ENCODE results near the gene ROGDI.

Gene ROGDI

GRCh38 chr16:4783251-4783950, 19.0 kb downstream of the ROGDI start:
- H3K23ac ChIP-seq (ENCODE audit: low read length in 2 of 2): no peak overlapping the region
- 92% methylated on average over 25 of the region's 25 CpGs for WGBS
- H2BK120ac ChIP-seq (ENCODE audit: low read depth, low read length): no peak overlapping the region
- no peaks in the 10 kb centered on the region for H3K36me3 ChIP-seq (ENCODE audit: control insufficient read depth in 1 of 2, insufficient read depth in 2 of 2, low read depth in 1 of 2, low read length in 2 of 2)
- no peaks in the 10 kb centered on the region for H3K79me1 ChIP-seq (replicated peaks; ENCODE audit: low read length, poor library complexity, severe bottlenecking)
- DNase-seq: no peak
- no peak overlapping the region for H2BK5ac ChIP-seq (ENCODE audit: low read depth, low read length, poor library complexity, severe bottlenecking)
- H3K9me3 ChIP-seq (ENCODE audit: control insufficient read depth, low read length): no peaks in the 10 kb centered on the region
- no peak overlapping the region for H2BK15ac ChIP-seq (ENCODE audit: low read depth, poor library complexity, severe bottlenecking)
- peaks cover 0 to 12% of the 10 kb centered on the region in 2 experiments for H3K27me3 ChIP-seq (ENCODE audit: control insufficient read depth in 1 of 2, insufficient read depth in 1 of 2, low read length in 2 of 2)
- H2AK5ac ChIP-seq (ENCODE audit: low read length, severe bottlenecking): no peak overlapping the region
- H3K9ac ChIP-seq (ENCODE audit: low read length): no peak overlapping the region
- H3K18ac ChIP-seq (ENCODE audit: low read depth in 1 of 2, low read length in 2 of 2): no peak overlapping the region
- no peak overlapping the region for H2AFZ ChIP-seq (ENCODE audit: low read depth, low read length)
- H4K8ac ChIP-seq (ENCODE audit: low read length): no peak overlapping the region
- no peak overlapping the region for H3K14ac ChIP-seq (ENCODE audit: low read length in 2 of 2)
- no peak overlapping the region for H3K4me2 ChIP-seq (ENCODE audit: low read length, poor library complexity, severe bottlenecking)
- peaks cover 3% of the 10 kb centered on the region for H3K4me1 ChIP-seq (ENCODE audit: control insufficient read depth, insufficient read depth, low read depth, low read length)
- no peak overlapping the region for H3K27ac ChIP-seq (ENCODE audit: low read length, poor library complexity, severe bottlenecking)
- H2BK12ac ChIP-seq (ENCODE audit: low read length in 2 of 2): no peak overlapping the region
- no peak overlapping the region for H4K91ac ChIP-seq (ENCODE audit: low read length)
- no peak overlapping the region for H3K4me3 ChIP-seq (ENCODE audit: insufficient read depth in 1 of 2, low read depth in 1 of 2, low read length in 2 of 2)
- no peak overlapping the region for H3K4ac ChIP-seq (ENCODE audit: low read depth in 1 of 2, low read length in 2 of 2)

DNA sequence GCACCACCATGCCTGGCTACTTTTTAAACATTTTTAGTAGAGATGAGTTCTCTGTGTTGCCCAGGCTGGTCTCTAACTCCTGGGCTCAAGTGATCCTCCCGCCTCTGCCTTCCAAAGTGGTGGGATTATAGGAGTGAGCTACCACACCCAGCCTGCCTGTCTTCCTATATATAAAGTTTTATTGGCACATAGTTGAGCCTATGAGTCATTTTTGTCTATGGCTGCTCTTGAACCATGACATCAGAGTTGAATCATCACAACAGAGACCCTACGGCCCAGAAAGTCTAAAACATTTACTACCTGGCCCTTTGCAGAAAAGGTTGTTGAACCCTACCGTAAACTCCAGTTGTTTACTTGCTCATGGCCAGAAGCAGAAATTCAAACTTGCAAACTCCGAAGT, 22.2 kb downstream of the ROGDI start:
- 72% methylated on average over 4 of the region's 4 CpGs for WGBS
- Histone ChIP-seq H3K36me3 (ENCODE audit: control insufficient read depth in 1 of 2, insufficient read depth in 2 of 2, low read depth in 1 of 2, low read length in 2 of 2) (no peaks in the 10 kb centered on the region), H2BK15ac (ENCODE audit: low read depth, poor library complexity, severe bottlenecking) (no peak overlapping the region), H3K27ac (ENCODE audit: low read length, poor library complexity, severe bottlenecking) (no peak overlapping the region), H3K9ac (ENCODE audit: low read length) (no peak overlapping the region), H3K4ac (ENCODE audit: low read depth in 1 of 2, low read length in 2 of 2) (no peak overlapping the region), H2AK5ac (ENCODE audit: low read length, severe bottlenecking) (no peak overlapping the region), H2BK12ac (ENCODE audit: low read length in 2 of 2) (no peak overlapping the region), H2BK5ac (ENCODE audit: low read depth, low read length, poor library complexity, severe bottlenecking) (no peak overlapping the region), H2BK120ac (ENCODE audit: low read depth, low read length) (no peak overlapping the region), H3K18ac (ENCODE audit: low read depth in 1 of 2, low read length in 2 of 2) (no peak overlapping the region), H3K14ac (ENCODE audit: low read length in 2 of 2) (no peak overlapping the region), H3K4me3 (ENCODE audit: insufficient read depth in 1 of 2, low read depth in 1 of 2, low read length in 2 of 2) (no peak overlapping the region), H3K79me1 (replicated peaks; ENCODE audit: low read length, poor library complexity, severe bottlenecking) (no peaks in the 10 kb centered on the region), H4K91ac (ENCODE audit: low read length) (no peak overlapping the region), H2AFZ (ENCODE audit: low read depth, low read length) (no peak overlapping the region), H3K27me3 (ENCODE audit: control insufficient read depth in 1 of 2, insufficient read depth in 1 of 2, low read length in 2 of 2) (peaks cover 0 to 5% of the 10 kb centered on the region in 2 experiments), H3K23ac (ENCODE audit: low read length in 2 of 2) (no peak overlapping the region), H3K4me1 (ENCODE audit: control insufficient read depth, insufficient read depth, low read depth, low read length) (no peaks in the 10 kb centered on the region), H3K9me3 (ENCODE audit: control insufficient read depth, low read length) (no peaks in the 10 kb centered on the region), H3K4me2 (ENCODE audit: low read length, poor library complexity, severe bottlenecking) (no peak overlapping the region), H4K8ac (ENCODE audit: low read length) (no peak overlapping the region)
- DNase-seq: no peak

- no peaks in the 10 kb centered on the region for H3K79me1 ChIP-seq (replicated peaks; ENCODE audit: low read length, poor library complexity, severe bottlenecking)
- H3K14ac ChIP-seq (ENCODE audit: low read length in 2 of 2): no peak overlapping the region
- no peak overlapping the region for H2BK12ac ChIP-seq (ENCODE audit: low read length in 2 of 2)
- H3K9me3 ChIP-seq (ENCODE audit: control insufficient read depth, low read length): no peaks in the 10 kb centered on the region
- no peak overlapping the region for H3K4me2 ChIP-seq (ENCODE audit: low read length, poor library complexity, severe bottlenecking)
- DNase-seq: no peak
- no peak overlapping the region for H4K91ac ChIP-seq (ENCODE audit: low read length)
- H2BK15ac ChIP-seq (ENCODE audit: low read depth, poor library complexity, severe bottlenecking): no peak overlapping the region
- H2AK5ac ChIP-seq (ENCODE audit: low read length, severe bottlenecking): no peak overlapping the region
- H2AFZ ChIP-seq (ENCODE audit: low read depth, low read length): no peak overlapping the region
- H3K4ac ChIP-seq (ENCODE audit: low read depth in 1 of 2, low read length in 2 of 2): no peak overlapping the region
- H3K4me3 ChIP-seq (ENCODE audit: insufficient read depth in 1 of 2, low read depth in 1 of 2, low read length in 2 of 2): no peak overlapping the region
- 91% methylated on average over 5 of the region's 5 CpGs for WGBS
- no peak overlapping the region for H3K27ac ChIP-seq (ENCODE audit: low read length, poor library complexity, severe bottlenecking)
- no peak overlapping the region for H4K8ac ChIP-seq (ENCODE audit: low read length)
- H2BK5ac ChIP-seq (ENCODE audit: low read depth, low read length, poor library complexity, severe bottlenecking): no peak overlapping the region
- no peak overlapping the region for H2BK120ac ChIP-seq (ENCODE audit: low read depth, low read length)
- no peaks in the 10 kb centered on the region for H3K4me1 ChIP-seq (ENCODE audit: control insufficient read depth, insufficient read depth, low read depth, low read length)
- H3K23ac ChIP-seq (ENCODE audit: low read length in 2 of 2): no peak overlapping the region
- no peak overlapping the region for H3K9ac ChIP-seq (ENCODE audit: low read length)
- no peaks in the 10 kb centered on the region for H3K36me3 ChIP-seq (ENCODE audit: control insufficient read depth in 1 of 2, insufficient read depth in 2 of 2, low read depth in 1 of 2, low read length in 2 of 2)
- H3K18ac ChIP-seq (ENCODE audit: low read depth in 1 of 2, low read length in 2 of 2): no peak overlapping the region
- no peaks in the 10 kb centered on the region for H3K27me3 ChIP-seq (ENCODE audit: control insufficient read depth in 1 of 2, insufficient read depth in 1 of 2, low read length in 2 of 2)
These were observed 24.4 kb downstream of the ROGDI start for GRCh38 chr16:4778050-4778392.

GRCh38 chr16:4777339-4778049, 24.9 kb downstream of the ROGDI start:
- no peak overlapping the region for H2AFZ ChIP-seq (ENCODE audit: low read depth, low read length)
- no peak overlapping the region for H4K91ac ChIP-seq (ENCODE audit: low read length)
- no peak overlapping the region for H3K23ac ChIP-seq (ENCODE audit: low read length in 2 of 2)
- no peak overlapping the region for H2BK120ac ChIP-seq (ENCODE audit: low read depth, low read length)
- no peaks in the 10 kb centered on the region for H3K4me1 ChIP-seq (ENCODE audit: control insufficient read depth, insufficient read depth, low read depth, low read length)
- no peak overlapping the region for H3K27ac ChIP-seq (ENCODE audit: low read length, poor library complexity, severe bottlenecking)
- no peak overlapping the region for H4K8ac ChIP-seq (ENCODE audit: low read length)
- no peaks in the 10 kb centered on the region for H3K27me3 ChIP-seq (ENCODE audit: control insufficient read depth in 1 of 2, insufficient read depth in 1 of 2, low read length in 2 of 2)
- no peak overlapping the region for H2BK5ac ChIP-seq (ENCODE audit: low read depth, low read length, poor library complexity, severe bottlenecking)
- 87% methylated on average over 15 of the region's 17 CpGs for WGBS
- no peak overlapping the region for H3K18ac ChIP-seq (ENCODE audit: low read depth in 1 of 2, low read length in 2 of 2)
- H3K9ac ChIP-seq (ENCODE audit: low read length): no peak overlapping the region
- no peak overlapping the region for H2AK5ac ChIP-seq (ENCODE audit: low read length, severe bottlenecking)
- no peaks in the 10 kb centered on the region for H3K79me1 ChIP-seq (replicated peaks; ENCODE audit: low read length, poor library complexity, severe bottlenecking)
- no peak for DNase-seq
- no peak overlapping the region for H3K4me3 ChIP-seq (ENCODE audit: insufficient read depth in 1 of 2, low read depth in 1 of 2, low read length in 2 of 2)
- no peak overlapping the region for H2BK15ac ChIP-seq (ENCODE audit: low read depth, poor library complexity, severe bottlenecking)
- no peak overlapping the region for H3K4me2 ChIP-seq (ENCODE audit: low read length, poor library complexity, severe bottlenecking)
- H3K14ac ChIP-seq (ENCODE audit: low read length in 2 of 2): no peak overlapping the region
- no peaks in the 10 kb centered on the region for H3K9me3 ChIP-seq (ENCODE audit: control insufficient read depth, low read length)
- no peak overlapping the region for H3K4ac ChIP-seq (ENCODE audit: low read depth in 1 of 2, low read length in 2 of 2)
- H2BK12ac ChIP-seq (ENCODE audit: low read length in 2 of 2): no peak overlapping the region
- no peaks in the 10 kb centered on the region for H3K36me3 ChIP-seq (ENCODE audit: control insufficient read depth in 1 of 2, insufficient read depth in 2 of 2, low read depth in 1 of 2, low read length in 2 of 2)

Measured in mesenchymal stem cell (in vitro differentiated cells and primary cell).